CD4-positive, alpha-beta T cell treated with Interleukin-10 for 1 hour (primary cell): ENCODE results near the gene CLCN3.
"Not testable (repeated sequence)": the region's sequence is repeated elsewhere in the genome, so short reads cannot be mapped to it uniquely, and the experiment has no call there.

ENCODE experiments used
- DNase-seq: peaks from one replicate; pipeline ENCODE4 v3.0.0-alpha.2; 2020

CLCN3 gene

DNA sequence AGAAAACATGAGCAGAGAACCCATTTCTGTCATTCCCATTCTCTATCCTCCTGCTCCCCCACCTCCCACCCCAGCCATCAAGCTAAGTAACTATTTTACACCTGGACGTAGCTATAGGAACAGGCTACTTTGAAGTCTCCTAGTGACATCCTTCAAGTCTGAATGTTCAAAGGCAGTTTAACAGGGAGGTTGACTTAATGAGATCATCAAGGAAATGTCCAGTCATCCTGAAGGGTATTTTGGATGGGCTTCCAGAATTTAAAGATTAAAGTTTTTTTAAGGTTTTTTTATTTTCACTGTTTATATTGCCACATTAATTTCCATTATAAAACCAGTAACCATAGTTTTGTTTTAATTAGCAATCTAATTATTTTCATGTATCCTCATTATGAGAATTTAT, 96.3 kb downstream of the CLCN3 start:
- no peak for DNase-seq

DNA sequence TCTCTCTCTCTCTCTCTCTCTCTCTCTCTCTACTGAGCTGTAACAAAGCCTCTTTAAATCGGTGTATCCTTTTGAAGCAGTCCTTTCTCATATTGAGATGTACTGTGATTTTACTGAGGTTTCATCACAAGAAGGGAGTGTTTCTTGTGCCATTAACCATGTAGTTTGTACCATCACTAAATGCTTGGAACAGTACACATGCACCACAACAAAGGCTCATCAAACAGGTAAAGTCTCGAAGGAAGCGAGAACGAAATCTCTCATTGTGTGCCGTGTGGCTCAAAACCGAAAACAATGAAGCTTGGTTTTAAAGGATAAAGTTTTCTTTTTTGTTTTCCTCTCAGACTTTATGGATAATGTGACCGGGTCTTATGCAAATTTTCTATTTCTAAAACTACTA, 100.2 kb downstream of the CLCN3 start:
- DNase-seq: no peak

DNA sequence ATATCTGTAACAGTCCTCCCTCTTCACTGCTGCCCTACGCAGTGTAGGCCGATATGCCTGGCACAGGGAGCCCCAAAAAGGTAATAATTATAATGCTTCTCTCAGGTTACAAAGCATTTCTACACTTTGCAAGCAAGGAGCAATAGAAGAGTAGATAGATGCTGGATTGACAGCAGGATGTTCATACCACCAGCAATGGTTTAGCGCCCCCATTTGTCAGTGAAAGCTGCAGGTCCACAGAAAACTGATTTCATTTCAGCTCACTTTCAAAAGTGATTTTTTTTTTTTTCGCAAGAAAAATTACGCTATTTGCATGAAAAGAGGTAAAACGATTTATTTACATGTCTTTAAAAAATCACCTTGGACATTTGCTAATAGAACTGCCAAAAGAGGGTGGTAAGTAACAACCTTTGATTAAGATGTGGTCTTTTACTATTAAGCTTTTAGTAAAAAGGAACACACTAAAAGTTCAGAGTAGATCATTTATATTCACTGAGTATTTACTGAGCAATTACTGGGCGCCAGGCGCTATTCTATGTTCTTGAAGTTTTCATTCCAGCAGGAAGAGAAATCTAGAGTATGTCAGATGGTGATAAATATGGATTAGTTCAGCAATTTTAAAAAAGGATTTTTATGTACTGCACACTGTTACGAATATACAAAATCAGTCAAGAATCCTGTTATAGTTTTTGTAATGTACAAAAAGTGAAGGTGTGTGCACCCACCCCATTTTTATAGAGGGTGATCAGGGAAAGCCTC, 103.0 kb downstream of the CLCN3 start:
- DNase-seq: peak; percentile 8

DNA sequence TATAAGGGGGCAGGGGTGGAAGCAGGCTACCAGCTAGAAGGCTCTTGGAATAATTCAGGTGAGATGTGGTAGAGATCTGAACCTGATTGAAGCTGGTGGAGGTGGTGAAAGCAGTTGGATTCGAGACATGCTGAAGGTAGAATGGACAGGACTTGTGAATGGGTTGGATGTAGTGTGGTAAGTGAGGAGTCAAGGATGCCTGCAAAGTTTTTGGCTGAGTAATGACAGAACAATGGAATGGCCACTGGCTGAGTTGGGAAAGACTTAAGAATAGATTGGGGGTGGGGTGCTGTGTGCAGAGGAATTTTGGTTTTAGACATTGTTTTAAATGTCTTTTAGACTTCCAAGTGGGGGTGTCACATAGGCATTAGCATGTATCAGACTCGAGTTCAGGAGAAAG, 103.9 kb downstream of the CLCN3 start:
- DNase-seq: no peak

- DNase-seq: no peak
Observed at GRCh38 chr4:169727616-169728015, 107.2 kb downstream of the CLCN3 start.

- no peak for DNase-seq
Observed at GRCh38 chr4:169730564-169730963, 110.2 kb downstream of the CLCN3 start.

GRCh38 chr4:169738604-169739003, 118.2 kb downstream of the CLCN3 start:
- not testable (repeated sequence) for DNase-seq

GRCh38 chr4:169741569-169741968, 121.2 kb downstream of the CLCN3 start:
- no peak for DNase-seq

DNA sequence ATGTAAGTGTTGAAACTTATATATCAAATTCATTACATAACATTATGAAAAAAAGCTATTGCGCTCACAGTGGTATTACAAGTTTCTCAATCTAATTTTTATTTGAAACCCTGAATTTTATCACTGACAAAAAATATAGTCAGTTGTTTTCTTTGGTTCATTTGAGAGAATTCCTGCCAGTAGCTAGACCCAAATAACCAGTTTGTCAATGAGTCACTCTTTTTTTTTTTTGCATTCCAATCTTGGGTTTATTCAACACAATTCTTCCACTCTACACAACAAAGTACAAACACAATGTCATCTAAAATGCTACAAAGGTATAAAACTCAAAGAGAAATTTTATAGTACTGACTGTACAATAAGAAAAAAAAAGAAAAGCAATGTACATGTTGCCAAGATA, 124.2 kb downstream of the CLCN3 start:
- no peak for DNase-seq

- no peak for DNase-seq
Observed at GRCh38 chr4:169745291-169745690, 124.9 kb downstream of the CLCN3 start.

DNA sequence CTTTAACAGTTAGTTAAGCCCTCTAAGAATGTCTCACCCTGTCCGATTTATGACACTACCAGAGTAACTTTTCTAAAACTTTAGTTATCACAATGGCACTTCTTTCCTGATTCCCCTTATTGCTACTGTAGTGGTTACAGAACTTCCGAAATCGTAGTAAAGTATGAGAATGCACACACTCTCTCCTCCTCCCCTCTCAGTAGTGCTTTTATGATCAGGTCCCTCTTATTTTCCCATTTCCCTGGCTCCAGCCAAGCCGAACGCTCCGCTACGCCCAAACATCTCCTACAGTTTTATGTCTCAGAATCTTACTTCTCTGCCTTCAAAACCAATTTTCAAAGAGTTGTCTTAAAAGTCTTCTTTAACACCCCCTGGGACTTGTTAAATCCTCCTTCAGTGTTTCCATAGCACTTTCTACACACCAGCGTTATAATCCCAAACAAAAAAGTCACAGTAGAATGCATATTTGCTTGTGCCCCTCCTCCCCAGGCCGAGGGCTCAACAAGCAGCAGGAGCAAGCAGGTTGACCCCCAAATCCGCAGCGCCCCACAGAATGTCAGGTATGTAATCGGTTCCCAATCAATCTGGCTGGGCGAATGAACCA, 136.7 kb downstream of the CLCN3 start:
- DNase-seq: no peak

- DNase-seq: peak; percentile 95
Observed at GRCh38 chr4:169757575-169758184, 137.3 kb downstream of the CLCN3 start, which contains the start of gene HPF1. Gene HPF1 (minus strand): TSS chr4:169757944. CDS start chr4:169757877, 67 bp downstream.

DNA sequence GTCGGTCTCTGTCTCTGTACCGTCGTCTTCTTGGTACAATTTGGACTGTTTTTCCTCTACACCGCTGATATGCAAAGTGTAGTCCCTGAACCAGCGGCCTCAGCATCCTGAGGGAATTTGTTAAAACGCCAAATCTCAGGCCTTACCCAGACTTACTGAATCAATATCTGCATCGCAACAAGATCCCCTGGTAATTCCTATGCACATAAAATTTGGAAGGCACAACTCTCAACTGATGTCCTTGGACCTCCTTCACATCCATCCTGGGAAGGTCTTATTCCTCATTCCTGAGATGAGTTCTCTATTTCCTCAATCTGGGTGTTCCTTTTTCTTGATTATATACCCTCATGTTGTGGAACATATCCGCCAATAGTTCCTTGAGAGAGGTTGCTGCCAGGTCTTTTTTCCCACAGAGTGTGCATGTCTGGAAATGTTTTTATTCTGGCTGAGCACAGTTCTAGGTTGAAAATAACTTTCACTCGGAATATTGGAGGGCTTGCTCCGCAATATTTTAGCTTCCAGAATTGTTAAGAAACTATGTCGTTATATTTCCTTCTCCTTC, 138.1 kb downstream of the CLCN3 start:
- no peak for DNase-seq

- DNase-seq: no peak
Observed at GRCh38 chr4:169761846-169762245, 141.5 kb downstream of the CLCN3 start.

- no peak for DNase-seq
Observed at GRCh38 chr4:169765835-169766234, 145.5 kb downstream of the CLCN3 start.

GRCh38 chr4:169766741-169767140, 146.4 kb downstream of the CLCN3 start:
- no peak for DNase-seq

- DNase-seq: no peak
Observed at GRCh38 chr4:169768385-169768784, 148.0 kb downstream of the CLCN3 start.

- DNase-seq: no peak
Observed at GRCh38 chr4:169770416-169770815, 150.0 kb downstream of the CLCN3 start.

GRCh38 chr4:169771556-169772080, 151.2 kb downstream of the CLCN3 start:
- not testable (repeated sequence) for DNase-seq
